Testis (tissue), 2 donors: Measurements from ENCODE around the gene POPDC3.

Source experiments
- POLR2A ChIP-seq: fragments of 450-650 bp; IDR thresholded peaks from one replicate; pipeline ENCODE4 v1.6.1; 2017; ENCODE audit warnings: antibody characterized with exemption, mild to moderate bottlenecking, moderate library complexity
- TF ChIP-seq, protein P1 (sequence below), 3 experiments: fragments of 450-650 bp in 2 of 3; fragments of 200-600 bp in 1 of 3; sonication (generic) in 1 of 3; IDR thresholded peaks; one replicate each; pipeline ENCODE4 v1.5.1; 2016 to 2019; ENCODE audit warnings: antibody characterized with exemption in 3 of 3, mild to moderate bottlenecking in 2 of 3, moderate library complexity in 1 of 3

DNA sequence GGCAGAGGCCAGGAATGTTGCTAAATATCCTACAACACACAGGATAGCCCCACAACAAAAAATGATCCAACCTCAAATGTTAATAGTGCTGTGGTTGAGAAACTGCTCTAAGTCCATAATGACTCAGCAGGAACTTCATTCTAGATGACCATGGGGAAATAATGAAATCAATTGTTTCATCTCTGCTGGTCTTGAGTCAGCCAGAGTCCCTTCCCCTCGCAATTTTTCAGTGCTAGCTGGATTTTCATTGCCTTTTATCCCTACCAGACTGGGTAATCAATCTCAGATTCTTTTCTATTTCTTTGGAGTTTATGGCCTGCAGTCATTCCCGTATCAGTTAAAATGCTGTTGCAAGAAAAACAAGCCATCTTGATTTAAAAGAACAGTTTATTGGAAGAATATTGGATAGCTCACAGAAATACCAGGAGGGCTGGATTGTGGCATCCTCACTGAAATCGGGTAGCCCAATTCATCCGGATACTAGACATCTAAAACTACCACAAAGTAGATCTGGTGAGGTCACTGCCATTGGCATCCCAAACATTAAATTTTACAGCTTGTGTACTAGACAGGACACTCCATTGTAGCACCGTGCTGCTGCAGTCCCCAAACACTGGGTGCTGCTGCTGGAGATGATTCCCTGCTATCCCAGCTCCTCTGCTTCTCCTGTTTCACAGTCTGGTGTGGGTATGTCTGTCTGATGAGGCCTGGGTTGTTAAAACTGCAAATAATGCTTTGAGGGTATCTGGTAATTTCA lies 30.3 kb upstream of the POPDC3 start:
- TF ChIP-seq, protein P1, sequence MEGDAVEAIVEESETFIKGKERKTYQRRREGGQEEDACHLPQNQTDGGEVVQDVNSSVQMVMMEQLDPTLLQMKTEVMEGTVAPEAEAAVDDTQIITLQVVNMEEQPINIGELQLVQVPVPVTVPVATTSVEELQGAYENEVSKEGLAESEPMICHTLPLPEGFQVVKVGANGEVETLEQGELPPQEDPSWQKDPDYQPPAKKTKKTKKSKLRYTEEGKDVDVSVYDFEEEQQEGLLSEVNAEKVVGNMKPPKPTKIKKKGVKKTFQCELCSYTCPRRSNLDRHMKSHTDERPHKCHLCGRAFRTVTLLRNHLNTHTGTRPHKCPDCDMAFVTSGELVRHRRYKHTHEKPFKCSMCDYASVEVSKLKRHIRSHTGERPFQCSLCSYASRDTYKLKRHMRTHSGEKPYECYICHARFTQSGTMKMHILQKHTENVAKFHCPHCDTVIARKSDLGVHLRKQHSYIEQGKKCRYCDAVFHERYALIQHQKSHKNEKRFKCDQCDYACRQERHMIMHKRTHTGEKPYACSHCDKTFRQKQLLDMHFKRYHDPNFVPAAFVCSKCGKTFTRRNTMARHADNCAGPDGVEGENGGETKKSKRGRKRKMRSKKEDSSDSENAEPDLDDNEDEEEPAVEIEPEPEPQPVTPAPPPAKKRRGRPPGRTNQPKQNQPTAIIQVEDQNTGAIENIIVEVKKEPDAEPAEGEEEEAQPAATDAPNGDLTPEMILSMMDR (IDR thresholded peaks at IDR 0.05) = no peak
- no peak for TF ChIP-seq POLR2A
